ENCODE data around the gene DNMBP.
A peak's percentile ranks its signal among the peaks of the same experiment; 100 is the strongest.

Gene DNMBP

DNA sequence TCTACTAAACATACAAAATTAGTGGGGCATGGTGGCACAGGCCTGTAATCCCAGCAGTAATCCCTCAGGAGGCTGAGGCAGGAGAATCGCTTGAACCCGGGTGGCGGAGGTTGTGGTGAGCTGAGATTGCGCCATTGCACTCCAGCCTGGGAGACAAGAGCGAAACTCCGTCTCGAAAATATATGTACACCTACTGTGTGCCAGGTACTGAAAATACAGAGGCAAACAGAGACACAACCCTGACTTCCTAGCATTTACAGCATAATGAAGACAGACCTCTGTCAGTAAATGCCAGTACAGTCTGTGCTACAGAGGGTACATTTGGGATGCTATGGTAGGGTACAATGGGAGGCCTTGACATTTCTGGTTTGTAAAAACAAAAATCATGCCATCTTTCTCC, 160.7 kb downstream of the DNMBP start:
- H3K4ac ChIP-seq (ENCODE audit: low read depth in 1 of 2, low read length in 2 of 2) = no peak overlapping the region
- no peak overlapping the region for H3K9ac ChIP-seq (ENCODE audit: low read length)
- H3K23ac ChIP-seq (ENCODE audit: low read length in 2 of 2) = no peak overlapping the region
- H3K36me3 ChIP-seq (ENCODE audit: control insufficient read depth in 1 of 2, insufficient read depth in 2 of 2, low read depth in 1 of 2, low read length in 2 of 2) = peaks cover 0 to 44% of the 10 kb centered on the region in 2 experiments
- H2BK12ac ChIP-seq (ENCODE audit: low read length in 2 of 2) = no peak overlapping the region
- no peak overlapping the region for H3K18ac ChIP-seq (ENCODE audit: low read depth in 1 of 2, low read length in 2 of 2)
- no peaks in the 10 kb centered on the region for H3K27me3 ChIP-seq (ENCODE audit: control insufficient read depth in 1 of 2, insufficient read depth in 1 of 2, low read length in 2 of 2)
- H3K27ac ChIP-seq (ENCODE audit: low read length, poor library complexity, severe bottlenecking) = no peak overlapping the region
- H3K79me1 ChIP-seq (replicated peaks; ENCODE audit: low read length, poor library complexity, severe bottlenecking) = no peaks in the 10 kb centered on the region
- H2AK5ac ChIP-seq (ENCODE audit: low read length, severe bottlenecking) = no peak overlapping the region
- H4K91ac ChIP-seq (ENCODE audit: low read length) = no peak overlapping the region
- H3K14ac ChIP-seq (ENCODE audit: low read length in 2 of 2) = no peak overlapping the region
- H4K8ac ChIP-seq (ENCODE audit: low read length) = no peak overlapping the region
- no peak overlapping the region for H2AFZ ChIP-seq (ENCODE audit: low read depth, low read length)
- H3K4me3 ChIP-seq (ENCODE audit: insufficient read depth in 1 of 2, low read depth in 1 of 2, low read length in 2 of 2) = no peak overlapping the region
- no peak overlapping the region for H3K4me2 ChIP-seq (ENCODE audit: low read length, poor library complexity, severe bottlenecking)
- no peak overlapping the region for H2BK15ac ChIP-seq (ENCODE audit: low read depth, poor library complexity, severe bottlenecking)
- DNase-seq = no peak
- H3K4me1 ChIP-seq (ENCODE audit: control insufficient read depth, insufficient read depth, low read depth, low read length) = peaks cover 2% of the 10 kb centered on the region
- no peaks in the 10 kb centered on the region for H3K9me3 ChIP-seq (ENCODE audit: control insufficient read depth, low read length)
- H2BK5ac ChIP-seq (ENCODE audit: low read depth, low read length, poor library complexity, severe bottlenecking) = no peak overlapping the region
- H2BK120ac ChIP-seq (ENCODE audit: low read depth, low read length) = no peak overlapping the region
- over 99% methylated on average over 7 of the region's 7 CpGs for WGBS

DNA sequence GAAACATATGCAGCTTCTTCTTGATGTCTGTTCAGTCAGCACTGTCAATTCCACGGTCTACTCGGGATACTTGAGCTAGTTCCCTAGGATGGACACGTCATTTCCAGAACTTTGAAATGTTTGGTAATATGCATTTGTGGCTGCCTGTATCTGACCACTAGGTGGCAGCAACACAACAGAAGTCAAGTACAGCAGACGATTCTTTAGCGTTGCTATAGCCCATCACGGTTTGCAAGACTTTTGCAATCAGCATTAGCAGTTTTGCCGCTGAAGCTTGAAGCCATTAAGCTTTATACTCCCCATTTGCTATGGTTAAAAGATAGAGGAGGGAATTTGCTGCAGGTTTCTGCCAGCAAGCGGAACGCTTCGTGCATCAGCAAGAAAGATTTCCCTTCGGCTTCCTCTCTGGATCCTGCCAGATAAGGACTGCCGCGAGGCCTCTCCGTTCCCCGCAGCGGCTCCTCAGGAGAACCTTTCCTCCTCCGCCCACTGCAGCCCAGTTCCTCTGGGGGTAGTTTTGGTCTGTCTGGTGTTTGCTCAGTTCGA, 163.8 kb downstream of the DNMBP start:
- no peak overlapping the region for H2AFZ ChIP-seq (ENCODE audit: low read depth, low read length)
- peak overlapping the region; percentile 55 for H3K4me2 ChIP-seq (ENCODE audit: low read length, poor library complexity, severe bottlenecking)
- peak overlapping the region; percentile 79 for H3K9ac ChIP-seq (ENCODE audit: low read length)
- DNase-seq = peak; percentile 93
- H2BK12ac ChIP-seq (ENCODE audit: low read length in 2 of 2) = peak overlapping the region; percentile 23 to 92
- no peak overlapping the region for H2BK120ac ChIP-seq (ENCODE audit: low read depth, low read length)
- no peak overlapping the region for H2BK5ac ChIP-seq (ENCODE audit: low read depth, low read length, poor library complexity, severe bottlenecking)
- H4K91ac ChIP-seq (ENCODE audit: low read length) = peak overlapping the region; percentile 25
- H3K4me3 ChIP-seq (ENCODE audit: insufficient read depth in 1 of 2, low read depth in 1 of 2, low read length in 2 of 2) = peak overlapping the region in 1 of 2 experiments; percentile 63
- no peak overlapping the region for H2BK15ac ChIP-seq (ENCODE audit: low read depth, poor library complexity, severe bottlenecking)
- no peak overlapping the region for H3K14ac ChIP-seq (ENCODE audit: low read length in 2 of 2)
- H3K4ac ChIP-seq (ENCODE audit: low read depth in 1 of 2, low read length in 2 of 2) = peak overlapping the region in 1 of 2 experiments; percentile 24
- H3K79me1 ChIP-seq (replicated peaks; ENCODE audit: low read length, poor library complexity, severe bottlenecking) = no peaks in the 10 kb centered on the region
- H3K18ac ChIP-seq (ENCODE audit: low read depth in 1 of 2, low read length in 2 of 2) = peak overlapping the region in 1 of 2 experiments; percentile 28
- no peaks in the 10 kb centered on the region for H3K9me3 ChIP-seq (ENCODE audit: control insufficient read depth, low read length)
- no peaks in the 10 kb centered on the region for H3K27me3 ChIP-seq (ENCODE audit: control insufficient read depth in 1 of 2, insufficient read depth in 1 of 2, low read length in 2 of 2)
- H3K27ac ChIP-seq (ENCODE audit: low read length, poor library complexity, severe bottlenecking) = no peak overlapping the region
- H2AK5ac ChIP-seq (ENCODE audit: low read length, severe bottlenecking) = no peak overlapping the region
- H4K8ac ChIP-seq (ENCODE audit: low read length) = peak overlapping the region; percentile 80
- H3K36me3 ChIP-seq (ENCODE audit: control insufficient read depth in 1 of 2, insufficient read depth in 2 of 2, low read depth in 1 of 2, low read length in 2 of 2) = peaks cover 0 to 29% of the 10 kb centered on the region in 2 experiments
- H3K23ac ChIP-seq (ENCODE audit: low read length in 2 of 2) = no peak overlapping the region
- peaks cover 2% of the 10 kb centered on the region for H3K4me1 ChIP-seq (ENCODE audit: control insufficient read depth, insufficient read depth, low read depth, low read length)
- WGBS = 27% methylated on average over 12 of the region's 18 CpGs

DNA sequence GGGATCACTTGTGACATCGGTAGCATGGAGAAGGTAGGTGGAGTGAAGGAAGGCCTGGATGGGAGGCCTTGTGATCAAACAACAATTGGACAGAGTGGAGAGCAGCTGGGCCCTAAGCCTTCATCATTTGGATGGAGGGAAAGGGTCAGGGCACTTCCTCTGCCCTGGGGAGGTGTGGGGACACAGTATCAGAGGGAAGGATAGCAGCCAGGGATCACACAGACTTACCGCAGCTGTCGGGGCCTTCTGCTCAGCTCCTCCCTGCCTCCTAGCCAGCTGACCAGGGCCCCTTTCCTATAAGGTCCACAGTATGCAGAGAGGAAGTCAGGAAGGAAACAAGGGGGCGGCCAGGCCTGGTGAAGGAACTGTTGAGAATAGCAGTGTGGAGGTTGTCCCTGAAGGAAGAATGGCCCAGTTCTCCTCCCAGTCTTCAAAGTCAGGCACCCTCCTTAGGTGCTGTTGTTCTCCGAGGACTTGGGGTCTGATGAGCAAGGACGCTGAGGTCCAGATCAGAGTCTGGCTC, 165.3 kb downstream of the DNMBP start:
- Histone ChIP-seq H3K18ac (ENCODE audit: low read depth in 1 of 2, low read length in 2 of 2) (peak overlapping the region; percentile 14 to 16), H3K27ac (ENCODE audit: low read length, poor library complexity, severe bottlenecking) (no peak overlapping the region), H2BK120ac (ENCODE audit: low read depth, low read length) (no peak overlapping the region), H2AK5ac (ENCODE audit: low read length, severe bottlenecking) (no peak overlapping the region), H4K8ac (ENCODE audit: low read length) (peak overlapping the region; percentile 19), H4K91ac (ENCODE audit: low read length) (no peak overlapping the region), H2AFZ (ENCODE audit: low read depth, low read length) (peak overlapping the region; percentile 43), H3K9me3 (ENCODE audit: control insufficient read depth, low read length) (no peaks in the 10 kb centered on the region), H2BK15ac (ENCODE audit: low read depth, poor library complexity, severe bottlenecking) (no peak overlapping the region), H3K4me1 (ENCODE audit: control insufficient read depth, insufficient read depth, low read depth, low read length) (peaks cover 2% of the 10 kb centered on the region), H2BK12ac (ENCODE audit: low read length in 2 of 2) (peak overlapping the region in 1 of 2 experiments; percentile 4), H3K4ac (ENCODE audit: low read depth in 1 of 2, low read length in 2 of 2) (peak overlapping the region in 1 of 2 experiments; percentile 50), H3K4me3 (ENCODE audit: insufficient read depth in 1 of 2, low read depth in 1 of 2, low read length in 2 of 2) (peak overlapping the region in 1 of 2 experiments; percentile 12), H3K9ac (ENCODE audit: low read length) (peak overlapping the region; percentile 28), H3K27me3 (ENCODE audit: control insufficient read depth in 1 of 2, insufficient read depth in 1 of 2, low read length in 2 of 2) (no peaks in the 10 kb centered on the region), H3K36me3 (ENCODE audit: control insufficient read depth in 1 of 2, insufficient read depth in 2 of 2, low read depth in 1 of 2, low read length in 2 of 2) (peaks cover 0 to 18% of the 10 kb centered on the region in 2 experiments), H3K14ac (ENCODE audit: low read length in 2 of 2) (no peak overlapping the region), H3K23ac (ENCODE audit: low read length in 2 of 2) (peak overlapping the region in 1 of 2 experiments; percentile 59), H2BK5ac (ENCODE audit: low read depth, low read length, poor library complexity, severe bottlenecking) (no peak overlapping the region), H3K79me1 (replicated peaks; ENCODE audit: low read length, poor library complexity, severe bottlenecking) (no peaks in the 10 kb centered on the region), H3K4me2 (ENCODE audit: low read length, poor library complexity, severe bottlenecking) (no peak overlapping the region)
- 90% methylated on average over 4 of the region's 6 CpGs for WGBS
- DNase-seq = no peak

DNA sequence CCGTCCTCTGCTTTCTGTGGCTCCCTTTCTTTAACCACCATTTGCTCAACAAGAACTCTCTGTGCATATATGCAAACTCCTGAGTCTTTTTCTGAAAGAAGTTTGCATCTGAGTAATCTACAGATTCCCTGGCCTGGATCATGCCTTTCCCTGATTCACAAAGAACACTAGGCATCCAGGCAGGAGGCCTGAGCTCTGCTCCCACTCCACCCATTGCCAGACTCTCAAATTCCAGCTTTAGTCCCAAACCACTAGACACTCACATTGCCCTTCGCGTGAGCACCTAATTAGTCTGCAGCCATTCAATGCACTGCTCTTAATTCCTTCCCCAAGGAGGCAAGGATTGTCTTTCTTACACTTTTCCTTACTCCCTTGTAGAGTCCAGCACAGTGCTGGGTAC, 166.4 kb downstream of the DNMBP start:
- Histone ChIP-seq H3K79me1 (replicated peaks; ENCODE audit: low read length, poor library complexity, severe bottlenecking) (no peaks in the 10 kb centered on the region), H2BK5ac (ENCODE audit: low read depth, low read length, poor library complexity, severe bottlenecking) (no peak overlapping the region), H3K4me3 (ENCODE audit: insufficient read depth in 1 of 2, low read depth in 1 of 2, low read length in 2 of 2) (no peak overlapping the region), H3K14ac (ENCODE audit: low read length in 2 of 2) (no peak overlapping the region), H3K4ac (ENCODE audit: low read depth in 1 of 2, low read length in 2 of 2) (no peak overlapping the region), H4K91ac (ENCODE audit: low read length) (no peak overlapping the region), H3K9me3 (ENCODE audit: control insufficient read depth, low read length) (no peaks in the 10 kb centered on the region), H2AFZ (ENCODE audit: low read depth, low read length) (no peak overlapping the region), H3K9ac (ENCODE audit: low read length) (peak overlapping the region; percentile 46), H3K4me1 (ENCODE audit: control insufficient read depth, insufficient read depth, low read depth, low read length) (peaks cover 2% of the 10 kb centered on the region), H3K27ac (ENCODE audit: low read length, poor library complexity, severe bottlenecking) (no peak overlapping the region), H2BK12ac (ENCODE audit: low read length in 2 of 2) (no peak overlapping the region), H2BK15ac (ENCODE audit: low read depth, poor library complexity, severe bottlenecking) (no peak overlapping the region), H3K36me3 (ENCODE audit: control insufficient read depth in 1 of 2, insufficient read depth in 2 of 2, low read depth in 1 of 2, low read length in 2 of 2) (peaks cover 0 to 8% of the 10 kb centered on the region in 2 experiments), H4K8ac (ENCODE audit: low read length) (no peak overlapping the region), H3K4me2 (ENCODE audit: low read length, poor library complexity, severe bottlenecking) (no peak overlapping the region), H2AK5ac (ENCODE audit: low read length, severe bottlenecking) (no peak overlapping the region), H3K18ac (ENCODE audit: low read depth in 1 of 2, low read length in 2 of 2) (no peak overlapping the region), H3K23ac (ENCODE audit: low read length in 2 of 2) (no peak overlapping the region), H2BK120ac (ENCODE audit: low read depth, low read length) (no peak overlapping the region), H3K27me3 (ENCODE audit: control insufficient read depth in 1 of 2, insufficient read depth in 1 of 2, low read length in 2 of 2) (no peaks in the 10 kb centered on the region)
- DNase-seq = no peak
- WGBS = 99% methylated on average over 3 of the region's 3 CpGs

Measured in mesenchymal stem cell (in vitro differentiated cells and primary cell).